GM18520 (cell line): ENCODE results near the gene COPG1.
"Not testable (repeated sequence)": the region's sequence is repeated elsewhere in the genome, so short reads cannot be mapped to it uniquely, and the experiment has no call there.

Source experiments
- ATAC-seq: cut with Tn5 transposase; IDR thresholded peaks from one replicate; pipeline ENCODE4 v1.9.1; 2021; ENCODE audit not compliant: unreplicated experiment

Gene COPG1, protein sequence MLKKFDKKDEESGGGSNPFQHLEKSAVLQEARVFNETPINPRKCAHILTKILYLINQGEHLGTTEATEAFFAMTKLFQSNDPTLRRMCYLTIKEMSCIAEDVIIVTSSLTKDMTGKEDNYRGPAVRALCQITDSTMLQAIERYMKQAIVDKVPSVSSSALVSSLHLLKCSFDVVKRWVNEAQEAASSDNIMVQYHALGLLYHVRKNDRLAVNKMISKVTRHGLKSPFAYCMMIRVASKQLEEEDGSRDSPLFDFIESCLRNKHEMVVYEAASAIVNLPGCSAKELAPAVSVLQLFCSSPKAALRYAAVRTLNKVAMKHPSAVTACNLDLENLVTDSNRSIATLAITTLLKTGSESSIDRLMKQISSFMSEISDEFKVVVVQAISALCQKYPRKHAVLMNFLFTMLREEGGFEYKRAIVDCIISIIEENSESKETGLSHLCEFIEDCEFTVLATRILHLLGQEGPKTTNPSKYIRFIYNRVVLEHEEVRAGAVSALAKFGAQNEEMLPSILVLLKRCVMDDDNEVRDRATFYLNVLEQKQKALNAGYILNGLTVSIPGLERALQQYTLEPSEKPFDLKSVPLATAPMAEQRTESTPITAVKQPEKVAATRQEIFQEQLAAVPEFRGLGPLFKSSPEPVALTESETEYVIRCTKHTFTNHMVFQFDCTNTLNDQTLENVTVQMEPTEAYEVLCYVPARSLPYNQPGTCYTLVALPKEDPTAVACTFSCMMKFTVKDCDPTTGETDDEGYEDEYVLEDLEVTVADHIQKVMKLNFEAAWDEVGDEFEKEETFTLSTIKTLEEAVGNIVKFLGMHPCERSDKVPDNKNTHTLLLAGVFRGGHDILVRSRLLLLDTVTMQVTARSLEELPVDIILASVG

DNA sequence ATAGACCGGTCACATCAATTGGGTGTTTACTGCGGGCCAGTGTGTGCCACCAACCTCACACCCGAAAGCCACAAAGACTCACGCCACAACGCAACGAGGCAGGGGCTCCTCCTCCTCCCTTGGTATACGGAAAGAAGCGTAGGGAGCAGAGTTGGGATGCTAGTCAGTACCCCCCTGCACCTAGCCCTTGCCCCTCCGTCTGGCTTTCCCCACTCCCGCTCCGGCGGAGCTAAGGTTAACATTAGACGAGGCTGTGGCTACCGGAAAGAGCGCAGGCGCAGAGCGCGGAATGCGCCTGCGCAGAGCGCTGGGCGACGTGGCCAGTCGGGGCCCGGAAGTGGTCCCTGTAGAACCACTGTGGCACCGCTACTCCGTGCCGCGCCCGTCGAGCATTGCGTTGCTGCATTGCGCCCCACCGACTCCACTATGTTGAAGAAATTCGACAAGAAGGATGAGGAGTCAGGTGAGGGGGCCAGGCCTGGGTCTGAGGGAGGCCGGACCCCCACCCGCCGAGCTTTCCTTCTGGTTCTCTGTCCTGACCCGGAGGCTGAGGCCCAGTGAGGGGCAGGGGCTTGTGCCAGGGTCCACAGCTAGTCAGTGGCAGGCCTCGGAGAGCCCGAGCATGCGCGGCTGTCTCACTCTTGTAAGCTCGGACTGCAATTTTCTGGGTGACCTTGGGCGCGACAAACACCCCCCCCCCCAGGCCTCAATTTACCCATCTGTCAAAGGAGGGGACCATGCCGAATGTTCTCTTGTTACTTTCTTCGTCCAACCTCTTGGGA, at the start of gene COPG1:
COPG1 (plus strand) TSS at position 323 of the 782 bp plus-strand sequence; CDS start at position 427, 104 bp downstream.
- ATAC-seq: peak; percentile 80

DNA sequence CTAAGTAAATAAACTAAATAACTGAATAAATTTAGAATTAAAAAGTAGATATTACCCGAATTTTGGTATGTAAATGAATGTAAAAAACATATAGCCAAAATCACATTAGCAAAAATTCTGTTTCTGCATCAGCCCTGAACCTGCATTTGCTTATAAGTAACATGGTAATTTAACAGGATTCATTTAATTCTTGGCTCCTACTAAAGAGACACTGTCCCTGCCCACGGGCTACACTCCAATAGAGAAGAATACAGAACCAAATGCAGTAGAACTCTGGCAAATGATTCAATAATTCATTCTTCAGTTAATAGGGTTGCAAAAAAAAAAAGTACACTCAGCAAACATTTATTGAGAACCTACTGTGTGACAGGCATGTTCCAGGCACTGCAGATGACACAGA, 44.9 kb upstream of the COPG1 start:
- no peak for ATAC-seq

DNA sequence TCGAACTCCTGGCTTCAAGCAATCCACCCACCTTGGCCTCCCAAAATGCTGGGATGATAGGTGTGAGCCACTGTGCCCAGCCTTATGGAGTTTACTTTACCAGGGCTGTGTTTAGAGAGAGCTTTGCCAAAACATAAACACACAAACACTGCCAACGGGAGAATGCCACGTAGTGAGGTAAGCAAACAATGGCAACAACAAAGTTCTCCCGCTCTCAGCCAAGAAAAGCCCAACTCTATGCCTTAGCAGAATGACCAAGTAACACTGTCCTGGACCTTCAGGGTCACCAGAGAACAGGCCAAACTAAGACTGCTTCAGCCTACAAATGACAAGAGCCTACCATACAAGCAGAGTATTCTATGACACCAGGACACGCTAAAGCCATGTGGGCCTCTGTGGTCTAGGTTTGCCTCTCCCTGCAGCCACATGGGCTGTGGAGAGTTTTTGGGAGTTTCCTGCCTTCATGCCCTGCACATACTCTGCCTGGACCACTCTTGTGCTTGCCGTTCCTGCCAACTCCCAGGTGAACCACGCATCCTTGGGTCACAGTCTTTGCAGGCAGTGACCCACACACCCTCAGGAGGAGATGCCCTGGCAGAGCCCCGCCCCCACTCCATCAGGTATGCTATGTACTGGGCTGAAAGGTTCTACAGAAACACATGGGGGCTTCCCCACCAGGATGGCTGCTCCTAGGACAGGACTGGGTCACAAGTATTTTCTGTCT, 44.1 kb upstream of the COPG1 start:
- no peak for ATAC-seq

DNA sequence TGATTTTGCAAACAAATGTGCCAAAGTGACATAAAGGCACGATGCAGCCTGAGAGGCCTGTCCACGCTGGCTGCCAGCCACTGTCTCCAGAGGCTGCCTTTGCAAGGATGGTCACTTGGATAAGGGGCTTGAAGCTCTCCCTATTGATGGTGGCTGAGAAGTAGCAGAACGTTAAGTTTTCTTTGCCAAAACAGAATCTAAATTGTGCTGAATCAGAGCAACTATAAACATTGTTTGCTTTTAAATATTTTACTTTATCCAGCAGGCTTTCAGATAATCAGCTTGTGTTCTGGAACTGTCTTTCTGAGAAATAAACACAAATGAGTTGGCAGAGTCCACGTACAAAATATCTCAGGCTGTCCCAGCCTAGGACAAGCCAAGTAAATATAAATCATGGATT, 41.9 kb upstream of the COPG1 start:
- no peak for ATAC-seq

DNA sequence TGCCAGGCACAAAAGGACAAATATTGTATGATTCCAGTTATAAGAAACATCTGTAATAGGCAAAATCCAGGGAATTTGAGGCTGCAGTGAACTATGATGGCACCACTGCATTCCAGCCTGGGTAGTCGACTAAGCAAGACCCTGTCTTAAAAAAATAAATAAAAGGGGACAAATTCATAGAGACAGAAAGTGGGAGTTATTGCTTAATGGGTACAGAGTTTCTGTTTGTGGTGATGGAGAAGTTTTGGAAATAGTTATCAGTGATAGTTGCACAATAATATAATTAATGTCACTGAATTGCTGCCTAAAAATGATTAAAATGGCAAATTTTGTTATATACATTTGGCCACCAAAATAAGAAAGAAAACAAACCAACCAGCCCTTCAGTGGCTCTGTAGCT, 38.1 kb upstream of the COPG1 start:
- no peak for ATAC-seq

DNA sequence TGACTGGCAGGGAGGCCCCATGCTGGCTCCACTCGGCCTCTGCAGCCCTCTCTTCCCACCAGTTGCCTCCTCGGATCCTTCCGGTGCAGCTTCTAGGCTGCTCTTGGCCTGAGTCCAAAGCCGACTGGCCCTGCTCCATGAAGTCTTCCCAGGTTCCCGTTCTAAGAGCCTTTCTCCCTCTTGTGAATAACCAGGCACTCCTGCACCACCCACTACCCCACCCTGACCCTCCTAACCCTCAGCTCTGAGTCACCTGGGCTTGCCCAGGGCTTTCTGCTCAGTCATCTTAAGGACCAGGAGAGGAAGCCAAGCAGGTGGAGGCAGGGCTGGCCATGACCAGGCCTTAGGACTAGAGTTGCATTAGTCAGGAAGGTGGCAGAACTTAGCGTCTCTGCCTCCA, 37.6 kb upstream of the COPG1 start:
- no peak for ATAC-seq

DNA sequence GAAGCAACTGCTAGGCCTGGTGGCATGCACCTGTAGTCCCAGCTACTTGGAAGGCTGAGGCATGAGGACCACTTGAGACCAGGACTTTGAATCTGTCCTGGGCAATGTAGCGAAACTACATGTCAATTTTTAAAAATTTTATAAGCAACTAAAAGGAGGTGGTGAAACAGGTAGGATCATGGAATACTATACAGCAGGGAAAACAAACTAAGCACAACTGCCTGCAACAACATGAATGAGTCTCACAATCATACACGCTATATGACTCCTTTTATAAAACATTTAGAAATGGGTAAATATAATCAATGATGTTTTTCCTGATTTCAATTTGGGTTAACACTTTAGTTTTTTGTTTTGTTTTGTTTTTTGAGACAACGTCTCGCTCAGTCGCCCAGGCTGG, 36.2 kb upstream of the COPG1 start:
- ATAC-seq: no peak

DNA sequence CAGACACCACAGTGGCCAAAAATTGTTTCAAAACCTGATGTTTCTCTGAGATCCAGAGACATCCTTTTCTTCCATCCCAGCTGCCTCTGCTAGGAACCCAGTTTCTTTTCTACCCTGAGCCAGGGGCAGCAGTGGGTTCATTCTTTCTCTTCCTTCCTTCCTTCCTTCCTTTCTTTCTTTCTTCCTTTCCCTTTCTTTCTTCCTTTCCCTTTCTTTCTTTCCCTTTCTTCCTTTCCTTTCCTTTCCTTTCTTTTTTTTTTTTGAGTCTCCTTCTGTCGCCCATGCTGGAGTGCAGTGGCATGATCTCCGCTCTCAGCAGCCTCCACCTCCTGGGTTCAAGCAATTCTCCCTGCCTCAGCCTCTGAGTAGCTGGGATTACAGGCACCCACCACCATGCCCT, 30.7 kb upstream of the COPG1 start:
- ATAC-seq: no peak

DNA sequence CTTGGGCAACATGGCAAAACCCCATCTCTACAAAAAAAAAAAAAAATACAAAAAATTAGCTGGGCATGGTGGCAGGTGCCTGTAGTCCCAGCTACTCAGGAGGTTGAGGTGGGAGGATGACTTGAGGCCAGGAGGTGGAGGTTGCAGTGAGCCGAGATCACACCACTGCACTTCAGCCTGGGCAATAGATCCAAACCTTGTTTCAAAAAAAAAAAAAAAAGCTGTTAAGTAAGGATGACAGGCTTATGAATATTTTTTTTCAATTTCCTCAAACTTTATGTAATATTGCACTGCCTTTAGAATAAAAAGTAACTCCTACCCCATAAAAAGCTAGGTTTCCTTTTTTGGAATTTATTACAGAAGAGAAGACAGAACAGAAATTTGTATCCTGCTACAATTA, 25.0 kb upstream of the COPG1 start:
- ATAC-seq: not testable (repeated sequence)

DNA sequence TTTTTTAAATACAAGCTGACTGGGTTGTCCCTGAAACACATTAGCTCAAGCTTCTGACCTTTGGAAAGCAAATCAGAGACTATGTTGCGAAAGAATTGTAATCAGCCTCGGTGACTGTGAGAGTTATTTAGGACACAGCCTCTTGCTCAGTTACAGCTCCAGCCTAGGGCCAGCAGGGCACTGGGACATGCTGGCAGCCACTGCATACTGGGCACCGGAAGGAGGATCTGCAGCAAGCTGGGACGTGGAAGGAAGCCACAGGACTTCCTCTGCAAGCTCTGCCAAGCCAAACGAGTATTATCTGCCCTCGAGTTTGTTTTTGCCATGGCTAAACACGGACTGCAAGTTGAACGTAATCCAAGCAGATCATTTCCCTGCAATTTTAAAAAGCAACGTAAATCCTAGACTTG, 24.4 kb upstream of the COPG1 start:
- no peak for ATAC-seq

DNA sequence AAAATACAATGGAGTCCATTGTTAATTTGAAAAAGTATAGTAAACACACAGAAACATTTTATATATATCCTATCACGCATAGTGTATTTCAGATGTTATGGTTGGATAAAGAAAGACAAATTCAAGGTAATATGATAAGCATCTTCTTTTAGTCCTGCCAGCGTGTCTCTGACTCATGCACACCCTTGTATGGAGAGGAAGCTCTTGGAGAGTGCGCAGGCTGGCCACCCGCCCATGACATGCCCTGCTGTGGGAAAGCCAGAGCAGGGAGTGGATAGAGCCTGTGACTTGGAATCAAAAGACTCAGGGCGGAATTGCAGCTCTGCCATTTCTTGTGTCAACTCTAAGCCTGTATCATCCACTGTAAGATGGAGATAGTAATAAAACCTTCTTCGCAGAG, 23.0 kb upstream of the COPG1 start:
- ATAC-seq: no peak

DNA sequence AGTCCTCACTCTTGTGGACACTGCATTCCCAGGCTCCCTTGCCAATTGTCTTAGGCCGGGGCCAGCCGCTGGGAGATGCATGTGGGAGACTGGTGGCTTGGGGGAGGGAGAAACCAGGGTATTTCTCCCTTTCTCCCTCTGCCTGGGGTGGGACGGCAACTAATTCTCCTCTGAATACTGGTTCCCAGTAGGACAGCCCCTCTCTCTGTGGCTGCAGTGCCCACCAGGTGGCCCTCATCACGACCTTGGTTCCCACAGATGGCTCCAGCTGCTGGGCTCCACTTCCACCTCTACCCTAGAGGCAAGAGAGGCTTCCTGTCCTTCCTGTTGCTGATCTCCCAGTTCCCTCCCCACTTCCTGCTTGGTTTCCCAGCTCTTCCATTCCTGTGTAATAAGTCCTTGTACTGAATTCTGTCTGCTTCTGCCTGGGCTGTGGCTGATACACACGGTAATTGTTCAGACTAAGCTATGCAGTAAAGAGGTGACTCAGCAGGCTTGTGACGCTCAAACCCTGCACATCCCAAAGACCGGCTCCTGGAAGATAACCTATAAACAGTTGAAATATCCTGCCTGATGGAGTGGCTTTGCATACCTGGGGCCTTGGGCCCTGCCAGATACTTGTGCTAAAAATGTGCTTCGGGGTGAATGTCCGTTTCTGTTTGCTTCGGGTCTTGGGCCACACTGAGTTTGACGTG, 20.4 kb upstream of the COPG1 start:
- ATAC-seq: no peak

DNA sequence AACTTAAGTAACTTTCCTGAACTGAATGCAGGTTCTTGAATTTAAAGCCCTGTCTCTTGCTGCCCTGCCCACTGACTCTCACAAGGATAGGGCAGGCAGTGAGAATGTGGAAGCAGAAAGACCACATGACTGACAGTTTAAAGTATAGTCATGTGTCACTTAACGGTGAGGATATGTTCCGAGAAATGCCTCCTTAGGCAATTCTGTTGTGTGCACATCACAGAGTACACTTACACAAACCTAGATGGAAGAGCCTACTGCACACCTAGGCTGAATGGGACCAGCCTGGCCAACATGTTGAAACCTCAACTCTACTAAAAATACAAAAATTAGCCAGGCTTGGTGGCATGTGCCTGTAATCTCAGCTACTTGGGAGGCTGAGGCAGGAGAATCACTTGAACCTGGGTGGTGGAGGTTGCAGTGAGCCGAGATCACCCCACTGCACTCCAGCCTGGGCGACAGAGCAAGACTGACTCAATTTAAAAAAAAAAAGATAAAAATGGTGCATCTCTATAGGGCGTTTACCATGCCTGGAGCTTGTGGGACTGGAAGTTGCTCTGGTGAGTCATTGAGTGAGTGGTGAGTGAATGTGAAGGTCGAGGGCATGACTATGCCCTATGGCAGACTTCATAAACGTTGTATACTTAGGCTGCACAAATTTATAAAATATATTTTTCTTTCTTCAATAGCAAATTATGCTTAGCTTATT, 18.9 kb upstream of the COPG1 start:
- ATAC-seq: no peak

DNA sequence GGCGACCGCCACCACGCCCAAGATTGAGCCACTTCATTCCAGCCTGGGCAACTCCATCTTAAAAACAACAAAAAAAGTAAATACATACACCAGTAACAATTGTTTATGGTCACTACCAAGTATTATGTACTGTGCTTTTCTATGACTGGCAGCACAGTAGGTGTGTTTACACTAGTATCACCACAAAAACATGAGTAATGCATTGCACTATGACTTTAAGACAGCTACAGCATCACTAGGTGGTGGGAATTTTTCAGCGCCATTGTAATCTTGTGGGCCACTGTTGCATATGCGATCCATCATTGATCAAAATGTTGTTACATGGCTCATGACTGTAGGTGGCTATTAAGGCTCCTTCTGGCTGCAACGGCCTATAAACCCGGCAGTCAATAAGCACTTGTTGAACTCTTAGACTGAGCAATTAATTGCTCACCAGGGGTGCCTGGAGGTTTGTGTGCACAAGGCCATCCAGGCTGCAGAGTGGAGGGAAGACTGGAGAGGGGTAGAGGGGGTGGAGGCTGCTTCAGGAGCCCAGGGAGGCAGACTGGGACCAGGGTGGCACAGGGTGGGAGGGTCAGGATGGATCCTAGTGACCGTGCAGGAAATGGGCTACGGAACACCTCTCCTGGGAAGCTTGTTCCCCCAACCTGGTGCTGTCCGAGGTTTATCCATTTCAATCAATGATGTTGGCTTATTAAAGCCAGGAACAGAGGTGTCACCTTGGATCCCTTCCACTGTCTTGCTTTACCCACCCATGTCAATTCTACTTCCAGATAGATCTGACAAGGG, 17.9 kb upstream of the COPG1 start:
- no peak for ATAC-seq

DNA sequence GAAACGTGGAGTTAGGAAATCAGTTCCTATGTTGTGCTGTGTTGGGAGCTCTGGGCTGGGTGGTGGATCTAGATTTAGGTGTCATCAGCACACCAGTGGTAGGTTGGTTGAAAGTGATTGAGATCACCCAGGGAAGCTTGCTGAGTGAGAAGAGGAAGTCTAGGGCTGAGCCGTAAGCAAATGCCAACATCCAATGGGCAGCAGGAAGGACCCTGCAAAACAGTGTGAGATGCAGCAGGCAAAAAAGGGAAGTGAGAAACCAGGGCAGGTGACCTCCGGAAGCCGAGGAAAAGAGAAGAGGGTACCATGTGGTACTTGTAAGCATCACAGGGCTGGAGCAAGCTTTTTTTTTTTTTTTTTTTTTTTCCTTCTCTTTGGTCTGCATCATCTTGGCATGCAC, 15.9 kb upstream of the COPG1 start:
- peak; percentile 88 for ATAC-seq

DNA sequence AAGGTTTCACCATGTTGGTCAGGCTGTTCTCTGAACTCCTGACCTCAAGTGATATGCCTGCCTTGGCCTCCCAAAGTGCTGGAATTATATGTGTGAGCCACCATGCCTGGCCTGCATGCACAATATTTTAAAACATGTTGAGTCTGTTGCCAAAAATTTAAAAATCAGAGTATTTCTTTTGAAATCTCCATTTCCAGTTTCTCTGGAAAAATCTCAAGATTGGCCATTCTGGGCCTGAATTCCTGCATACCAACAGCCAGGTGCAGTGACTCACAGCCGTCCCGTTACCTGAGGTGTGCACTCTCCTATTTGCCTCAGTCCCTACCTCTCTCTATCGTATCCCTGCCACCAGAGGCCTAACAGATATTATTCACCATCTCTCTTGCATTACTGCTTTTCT, 15.0 kb upstream of the COPG1 start:
- ATAC-seq: no peak

DNA sequence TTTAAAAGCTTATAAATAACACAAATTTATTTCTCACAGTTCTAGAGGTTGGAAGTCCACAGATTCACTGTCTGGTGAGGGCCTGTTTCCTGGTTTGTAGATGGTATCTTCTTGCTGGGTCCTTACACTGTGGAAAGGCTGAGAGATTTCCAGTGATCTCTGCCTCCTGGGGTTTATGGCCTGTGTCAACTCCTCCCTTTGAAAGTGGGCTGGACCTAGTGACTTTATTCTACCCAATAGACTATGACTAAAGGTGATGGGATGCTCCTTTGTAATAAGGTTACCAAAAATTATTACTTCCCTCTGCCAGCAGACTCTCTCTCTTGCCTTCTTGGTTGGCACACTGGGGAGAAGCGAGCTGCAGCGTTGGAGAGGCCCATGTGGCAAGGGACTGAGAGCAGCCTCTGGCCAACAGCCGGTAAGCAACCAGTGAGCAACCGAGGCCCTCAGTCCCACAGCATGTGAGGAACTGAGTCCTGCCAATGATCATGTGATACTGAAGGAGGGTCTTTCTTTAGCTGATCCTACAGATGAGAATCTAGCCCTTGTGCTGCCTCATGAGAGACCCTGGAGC, 14.0 kb upstream of the COPG1 start:
- ATAC-seq: no peak

DNA sequence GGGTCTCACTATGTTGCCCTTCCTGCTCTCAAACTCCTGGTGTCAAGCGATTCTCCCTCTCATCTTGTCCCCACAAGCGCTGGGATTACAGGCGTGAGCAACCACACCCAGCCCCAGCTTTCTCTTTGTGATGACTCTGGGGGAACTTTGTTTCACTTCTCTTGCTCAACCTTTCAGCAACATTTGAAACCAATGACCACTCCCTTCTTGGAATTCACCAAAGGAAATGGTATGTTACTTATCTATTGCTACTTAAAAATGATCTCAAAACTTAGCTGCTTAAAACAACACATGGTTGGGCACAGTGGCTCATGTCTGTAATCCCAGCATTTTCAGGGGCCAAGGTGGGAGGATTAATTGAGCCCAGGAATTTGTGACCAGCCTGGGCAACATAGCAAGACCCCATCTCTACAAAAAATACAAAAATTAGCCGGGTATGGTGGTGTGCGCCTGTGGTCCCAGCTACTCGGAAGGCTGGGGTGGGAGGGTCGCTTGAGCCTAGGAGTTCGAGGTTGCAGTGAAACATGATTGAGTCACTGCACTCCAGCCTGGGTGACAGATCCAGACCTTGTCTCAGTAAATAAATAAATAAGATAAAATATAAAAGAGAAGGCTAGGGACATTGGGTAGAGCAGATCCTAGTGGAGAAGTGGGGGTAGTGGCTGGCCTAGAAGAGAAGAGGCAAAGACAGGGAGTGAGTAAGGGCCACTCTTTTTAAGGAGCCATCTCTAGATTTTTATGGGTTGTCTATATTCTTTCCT, 10.3 kb upstream of the COPG1 start:
- no peak for ATAC-seq
